H1 (cell line): ENCODE data around the gene MAGI3. TPM values are rescaled to one million over a fixed set of nuclear protein-coding genes. Genes with fewer than 3 reads are reported as not detected.

Experiments
- CTCF ChIA-PET: fragments of 300-600 bp; sonication (Branson Sonifier 250); formaldehyde crosslinking; loops from one replicate; lab custom pipeline; 2021; ENCODE audit not compliant: partially characterized antibody; lab: Charles Lee
- POLR2A ChIA-PET: fragments of 300-600 bp; sonication (Branson Sonifier 250); formaldehyde crosslinking; loops from one replicate; lab custom pipeline; 2021; ENCODE audit warnings: inconsistent platforms; ENCODE audit not compliant: partially characterized antibody; lab: Charles Lee
- DNase-seq, 2 experiments: peaks; one replicate each; pipeline versions ENCODE4 v3.0.0 to v3.0.0-alpha.2; 2010 to 2022; ENCODE audit warnings: low spot score in 2 of 2, low read depth in 1 of 2, mixed read lengths in 1 of 2
- FAIRE-seq: peaks from 2 replicates; lab custom pipeline; 2011; peaks lifted over from hg19 to GRCh38; lab: Jason Lieb, UNC
- H2AFZ ChIP-seq: 2 replicates; pipeline ENCODE4 v1.8.1; 2012; ENCODE audit warnings: low read length, inconsistent platforms
- H2AK5ac ChIP-seq: 2 replicates; pipeline ENCODE4 v1.6.1; 2013; ENCODE audit warnings: low read depth, low read length
- H2BK120ac ChIP-seq: replicated peaks from 2 replicates; pipeline ENCODE3; 2013; ENCODE audit warnings: low read depth, low read length, inconsistent platforms
- H2BK12ac ChIP-seq: 2 replicates; pipeline ENCODE4 v1.6.1; 2013; ENCODE audit warnings: low read depth, low read length
- H2BK15ac ChIP-seq: 2 replicates; pipeline ENCODE4 v1.6.1; 2013; ENCODE audit warnings: low read length
- H2BK20ac ChIP-seq: 2 replicates; pipeline ENCODE4 v1.6.1; 2013; ENCODE audit warnings: low read length
- H2BK5ac ChIP-seq: 2 replicates; pipeline ENCODE4 v1.6.1; 2013; ENCODE audit warnings: low read depth, low read length
- H3K14ac ChIP-seq: 2 replicates; pipeline ENCODE4 v1.6.1; 2013; ENCODE audit warnings: inconsistent platforms; ENCODE audit not compliant: insufficient read length
- H3K18ac ChIP-seq: 2 replicates; pipeline ENCODE4 v1.6.1; 2013; ENCODE audit warnings: low read length; ENCODE audit errors: extremely low read depth
- H3K23ac ChIP-seq: 2 replicates; pipeline ENCODE4 v1.6.1; 2013; ENCODE audit warnings: inconsistent platforms; ENCODE audit not compliant: insufficient read length
- H3K23me2 ChIP-seq: 2 replicates; pipeline ENCODE4 v1.6.1; 2013; ENCODE audit warnings: low read depth, low read length
- H3K27ac ChIP-seq: 2 replicates; pipeline ENCODE4 v1.6.1; 2011; ENCODE audit warnings: low read depth, low read length, inconsistent platforms
- H3K27me3 ChIP-seq, 4 experiments: replicated peaks in 1 of 4; 1 replicate in 1 of 4; 2 replicates in 3 of 4; pipeline versions ENCODE4 v1.6.1 to v1.8.1; 2011 to 2013; ENCODE audit warnings: low read length in 3 of 4, mild to moderate bottlenecking in 3 of 4, inconsistent platforms in 2 of 4, mixed read lengths in 2 of 4, moderate library complexity in 1 of 4; ENCODE audit not compliant: control insufficient read depth in 3 of 4, insufficient read depth in 3 of 4; ENCODE audit errors: extremely low read depth in 1 of 4
- H3K36me3 ChIP-seq, 4 experiments: 2 replicates each; pipeline versions ENCODE4 v1.6.1 to v1.8.1; 2011 to 2013; ENCODE audit warnings: mild to moderate bottlenecking in 4 of 4, low read length in 3 of 4, moderate library complexity in 2 of 4, control low read depth in 1 of 4, inconsistent platforms in 1 of 4; ENCODE audit not compliant: insufficient read depth in 4 of 4, control insufficient read depth in 2 of 4
- H3K4ac ChIP-seq: replicated peaks from 2 replicates; pipeline ENCODE3; 2013; ENCODE audit warnings: low read length, low read depth, mixed read lengths, inconsistent platforms; ENCODE audit not compliant: insufficient read length
- H3K4me1 ChIP-seq, 4 experiments: replicated peaks in 1 of 4; 1 replicate in 1 of 4; 2 replicates in 3 of 4; pipeline versions ENCODE4 v1.6.1 to v1.8.1; 2011 to 2013; ENCODE audit warnings: low read length in 3 of 4, inconsistent platforms in 2 of 4, mixed read lengths in 1 of 4; ENCODE audit not compliant: insufficient read depth in 4 of 4, control insufficient read depth in 3 of 4
- H3K4me2 ChIP-seq, 2 experiments: 2 replicates each; pipeline versions ENCODE4 v1.6.1 to v1.8.1; 2011 to 2013; ENCODE audit warnings: low read depth in 2 of 2, low read length in 2 of 2, control low read depth in 1 of 2, inconsistent platforms in 1 of 2, mild to moderate bottlenecking in 1 of 2; ENCODE audit not compliant: insufficient read depth in 1 of 2
- H3K4me3 ChIP-seq, 4 experiments: fragments of 200-600, 300-600 bp in 1 of 4; sonication (generic), shearing (Covaris generic), sonication (Bioruptor Twin) in 1 of 4; 2 replicates each; pipeline versions ENCODE4 v1.5.1 to v1.8.1; 2011 to 2016; ENCODE audit warnings: low read length in 4 of 4, low read depth in 3 of 4, control low read depth in 2 of 4, inconsistent platforms in 2 of 4, mild to moderate bottlenecking in 2 of 4, mixed read lengths in 1 of 4, moderate library complexity in 1 of 4; ENCODE audit not compliant: insufficient read depth in 2 of 4; ENCODE audit errors: extremely low read depth in 1 of 4
- H3K56ac ChIP-seq: replicated peaks from 2 replicates; pipeline ENCODE3; 2013; ENCODE audit warnings: low read depth, mild to moderate bottlenecking, mixed read lengths, low read length, inconsistent platforms; ENCODE audit not compliant: insufficient read length
- H3K79me1 ChIP-seq: 2 replicates; pipeline ENCODE4 v1.6.1; 2013; ENCODE audit warnings: low read depth, low read length, control low read depth
- H3K79me2 ChIP-seq, 2 experiments: 2 replicates each; pipeline versions ENCODE4 v1.6.1 to v1.8.1; 2012 to 2013; ENCODE audit warnings: low read length in 2 of 2, mild to moderate bottlenecking in 2 of 2, inconsistent platforms in 1 of 2; ENCODE audit not compliant: insufficient read depth in 2 of 2, control insufficient read depth in 1 of 2
- H3K9ac ChIP-seq, 4 experiments: replicated peaks in 1 of 4; 1 replicate in 1 of 4; 2 replicates in 3 of 4; pipeline versions ENCODE4 v1.6.1 to v1.8.1; 2011 to 2013; ENCODE audit warnings: low read depth in 3 of 4, low read length in 3 of 4, control low read depth in 2 of 4, mild to moderate bottlenecking in 2 of 4, moderate library complexity in 2 of 4, inconsistent platforms in 1 of 4; ENCODE audit errors: extremely low read depth in 1 of 4
- H3K9me3 ChIP-seq, 2 experiments: 2 replicates each; pipeline versions ENCODE4 v1.6.1 to v1.8.1; 2012 to 2013; ENCODE audit warnings: mild to moderate bottlenecking in 2 of 2, moderate library complexity in 2 of 2, control low read depth in 1 of 2, inconsistent platforms in 1 of 2, low read depth in 1 of 2, low read length in 1 of 2, mixed read lengths in 1 of 2; ENCODE audit not compliant: insufficient read depth in 2 of 2
- H4K20me1 ChIP-seq, 2 experiments: replicated peaks in 1 of 2; 2 replicates each; pipeline versions ENCODE3 to v1.8.1; 2011 to 2013; ENCODE audit warnings: inconsistent platforms in 2 of 2, low read length in 2 of 2, mild to moderate bottlenecking in 1 of 2; ENCODE audit not compliant: insufficient read depth in 2 of 2, control insufficient read depth in 1 of 2
- H4K5ac ChIP-seq: 2 replicates; pipeline ENCODE4 v1.6.1; 2013; ENCODE audit warnings: low read length, low read depth, mixed read lengths, inconsistent platforms; ENCODE audit not compliant: insufficient read length
- H4K8ac ChIP-seq: 2 replicates; pipeline ENCODE4 v1.8.0; 2013; ENCODE audit warnings: mild to moderate bottlenecking, moderate library complexity, low read length, inconsistent platforms; ENCODE audit not compliant: insufficient read depth; ENCODE audit errors: extremely low read depth
- H4K91ac ChIP-seq: replicated peaks from 2 replicates; pipeline ENCODE3; 2013; ENCODE audit warnings: low read length, mixed read lengths, inconsistent platforms; ENCODE audit not compliant: insufficient read length
- BACH1 ChIP-seq: IDR thresholded peaks from 2 replicates; pipeline ENCODE4 v1.6.1; 2012; ENCODE audit warnings: low read length, improper control_type of control experiment
- CEBPB ChIP-seq: IDR thresholded peaks from 2 replicates; pipeline ENCODE4 v1.6.1; 2012; ENCODE audit warnings: low read depth, low read length
- EP300 ChIP-seq, 2 experiments: IDR thresholded peaks; 1 replicate in 1 of 2; 2 replicates in 1 of 2; pipeline ENCODE4 v1.6.1; 2011 to 2012; ENCODE audit warnings: low read depth in 2 of 2, low read length in 2 of 2, mild to moderate bottlenecking in 2 of 2, borderline replicate concordance in 1 of 2, inconsistent platforms in 1 of 2, moderate library complexity in 1 of 2
- KDM5A ChIP-seq: fragments of 200-600 bp; IDR thresholded peaks from 2 replicates; pipeline ENCODE4 v1.7.1; 2012; ENCODE audit warnings: mild to moderate bottlenecking, low read length, inconsistent platforms, mixed read lengths
- POLR2A ChIP-seq, 2 experiments: IDR thresholded peaks; 1 replicate in 1 of 2; 2 replicates in 1 of 2; pipeline ENCODE4 v1.6.1; 2011; ENCODE audit warnings: low read depth in 2 of 2, low read length in 2 of 2, mild to moderate bottlenecking in 2 of 2; ENCODE audit errors: control extremely low read depth in 1 of 2
- WGBS, 2 experiments: shearing (Covaris generic) in 1 of 2; methylation state at CpG; one replicate each; pipeline versions ENCODE4 v1.1.6 to v1.1.7; 2013 to 2015; ENCODE audit warnings: low lambda C conversion rate in 2 of 2, mixed read lengths in 2 of 2, inconsistent platforms in 1 of 2, low coverage in 1 of 2, missing lambda C conversion rate in 1 of 2; ENCODE audit not compliant: insufficient replicate concordance in 2 of 2, insufficient coverage in 1 of 2, insufficient read length in 1 of 2; ENCODE audit errors: extremely low coverage in 1 of 2, missing lambda C conversion rate in 1 of 2; 5-methylcytosine and 5-hydroxymethylcytosine counted together
- polyA plus RNA-seq, 7 experiments: library from polyadenylated mRNA; depleted of rRNA in 3 of 7; stranded (reverse) in 5 of 7; unstranded in 2 of 7; fragments of >200 nt in 5 of 7; fragments of 200-250 nt in 2 of 7; gene quantifications; 1 replicate in 5 of 7; 2 replicates in 1 of 7; 4 replicates in 1 of 7; pipeline versions ENCODE4 v1.2.1 to v1.2.3, GENCODE V29; 2011 to 2013; ENCODE audit warnings: missing spikeins in 2 of 7, mixed read lengths in 2 of 7
- total RNA-seq: library from RNA; stranded (reverse); fragmentation: NEBNext Ultra II Directional; extraction: Animal tissue kit (Norgen Biotek cat#: 25700); gene quantifications from 2 replicates; pipeline ENCODE4 v1.2.1, GENCODE V29; 2021

MAGI3 gene
- total and polyA plus RNA-seq, 2 of the 8 experiments (the other 6 are each of a cell fraction or from before 2014, with no cell fraction given), result 2.3 to 7.8 TPM

DNA sequence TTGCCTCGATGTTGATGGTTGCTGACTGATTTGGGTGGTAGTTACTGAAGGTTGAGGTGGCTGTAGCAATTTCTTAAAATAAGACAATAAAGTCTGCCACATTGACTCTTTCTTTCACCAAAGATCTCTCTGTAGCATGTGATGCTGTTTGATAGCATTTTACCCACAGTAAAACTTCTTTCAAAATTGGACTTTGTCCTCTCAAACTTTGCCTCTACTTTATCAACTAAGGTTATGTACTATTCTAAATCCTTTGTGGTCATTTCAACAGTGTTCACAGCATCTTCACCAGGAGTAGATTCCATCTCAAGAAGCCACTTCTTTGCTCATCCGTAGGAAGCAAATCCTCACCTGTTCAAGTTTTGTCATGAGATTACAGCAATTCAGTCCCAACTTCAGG is 275.8 kb downstream of the MAGI3 start:
- Histone ChIP-seq H3K4me3 (no peak overlapping the region), H4K5ac (no peak overlapping the region), H3K79me2 (no peaks in the 10 kb centered on the region), H3K9ac (no peak overlapping the region), H2AK5ac (no peak overlapping the region), H3K23me2 (no peaks in the 10 kb centered on the region; the same call in 1 of the 2 replicates), H3K14ac (no peak overlapping the region), H2BK5ac (no peak overlapping the region), H4K20me1 (no peaks in the 10 kb centered on the region), H3K4me2 (no peak overlapping the region), H3K23ac (no peak overlapping the region), H3K18ac (no peak overlapping the region), H2BK15ac (no peak overlapping the region), H2BK120ac (no peak overlapping the region), H3K79me1 (no peaks in the 10 kb centered on the region), H3K4ac (no peak overlapping the region), H2AFZ (no peak overlapping the region), H4K8ac (no peak overlapping the region), H3K36me3 (no peaks in the 10 kb centered on the region), H4K91ac (no peak overlapping the region), H3K9me3 (no peaks in the 10 kb centered on the region), H2BK12ac (no peak overlapping the region), H2BK20ac (no peak overlapping the region), H3K27ac (no peak overlapping the region), H3K56ac (no peak overlapping the region), H3K4me1 (no peaks in the 10 kb centered on the region), H3K27me3 (no peaks in the 10 kb centered on the region)
- POLR2A ChIA-PET, result no interaction called here
- no peak for FAIRE-seq
- no peak for DNase-seq
- 93% methylated on average over 2 of the region's 2 CpGs; no CpG with 5 or more reads in 1 of the 2 experiments for WGBS, 2 experiments
- CTCF ChIA-PET, result no interaction called here
- no peak for TF ChIP-seq CEBPB
- no peak for TF ChIP-seq EP300 (IDR thresholded peaks at IDR 0.05; ENCODE audit: borderline replicate concordance in 1 of 2, low read depth in 2 of 2, low read length in 2 of 2)
- TF ChIP-seq POLR2A (IDR thresholded peaks at IDR 0.05; ENCODE audit: control extremely low read depth in 1 of 2, low read depth in 2 of 2, low read length in 2 of 2), result no peak
- no peak for TF ChIP-seq KDM5A
- no peak for TF ChIP-seq BACH1
